HG03108 (cell line): ENCODE data around the gene ARF1.

Experiments used
- ATAC-seq: cut with Tn5 transposase; IDR thresholded peaks from one replicate; pipeline ENCODE4 v1.9.1; 2021; ENCODE audit warnings: moderate library complexity; ENCODE audit not compliant: unreplicated experiment

Gene ARF1

GRCh38 chr1:228082214-228082917, at the start of gene ARF1:
TSS of gene ARF1 (plus strand) at chr1:228082708. CDS start at chr1:228097115, 14,407 bp downstream.
- ATAC-seq: peak; percentile 71

GRCh38 chr1:228033376-228033775, 49.1 kb upstream of the ARF1 start:
- no peak for ATAC-seq

GRCh38 chr1:228034954-228035837, 47.3 kb upstream of the ARF1 start:
- no peak for ATAC-seq

GRCh38 chr1:228035844-228036243, 46.7 kb upstream of the ARF1 start:
- no peak for ATAC-seq

- no peak for ATAC-seq
Measured at GRCh38 chr1:228036701-228037231, 45.7 kb upstream of the ARF1 start.

GRCh38 chr1:228037401-228038386, 44.8 kb upstream of the ARF1 start:
- ATAC-seq: peak; percentile 90

- no peak for ATAC-seq
Measured at GRCh38 chr1:228038387-228039005, 44.0 kb upstream of the ARF1 start.

GRCh38 chr1:228039006-228039903, 43.3 kb upstream of the ARF1 start:
- no peak for ATAC-seq

- no peak for ATAC-seq
Measured at GRCh38 chr1:228039986-228040385, 42.5 kb upstream of the ARF1 start.

- no peak for ATAC-seq
Measured at GRCh38 chr1:228041316-228041715, 41.2 kb upstream of the ARF1 start.

GRCh38 chr1:228042508-228042907, 40.0 kb upstream of the ARF1 start:
- ATAC-seq: no peak

- no peak for ATAC-seq
Measured at GRCh38 chr1:228043281-228043848, 39.1 kb upstream of the ARF1 start.

GRCh38 chr1:228044961-228045360, 37.5 kb upstream of the ARF1 start:
- ATAC-seq: no peak

GRCh38 chr1:228045405-228045804, 37.1 kb upstream of the ARF1 start:
- ATAC-seq: no peak

GRCh38 chr1:228045871-228046270, 36.6 kb upstream of the ARF1 start:
- no peak for ATAC-seq

GRCh38 chr1:228046421-228047182, 35.9 kb upstream of the ARF1 start:
- no peak for ATAC-seq

GRCh38 chr1:228047183-228047466, 35.4 kb upstream of the ARF1 start:
- ATAC-seq: no peak

GRCh38 chr1:228048120-228048519, 34.4 kb upstream of the ARF1 start:
- no peak for ATAC-seq
